GM13977 (cell line): Measurements from ENCODE around the gene ATXN1.
A peak's percentile ranks its signal among the peaks of the same experiment; 100 is the strongest.

Experiments used
- DNase-seq: peaks from one replicate; pipeline ENCODE4 v3.0.0; 2012; ENCODE audit warnings: low spot score
- in situ Hi-C: fragments of 300-500 bp; cut with MboI; formaldehyde crosslinking; loops from one replicate; pipeline ENCODE4 v1.12.0; 2022; ENCODE audit warnings: low sequenced_read_pairs, low pct_unique_long_range_greater_than_20kb, mixed read lengths, inconsistent platforms; ENCODE audit not compliant: unreplicated experiment
- TF ChIP-seq, protein P1 (sequence below): IDR thresholded peaks from 2 replicates; pipeline ENCODE4 v1.5.1; 2012; ENCODE audit warnings: mild to moderate bottlenecking, control low read depth; ENCODE audit not compliant: insufficient read depth; ENCODE audit errors: extremely low read depth, missing control alignments

The ATXN1 gene

GRCh38 chr6:16514249-16514648 lies 247.0 kb downstream of the ATXN1 start:
- in situ Hi-C loops = loop anchor here (10.0 kb wide), 2 partner anchors 179 to 251 kb away; partner anchors contain the start of gene ATXN1
- TF ChIP-seq, protein P1, sequence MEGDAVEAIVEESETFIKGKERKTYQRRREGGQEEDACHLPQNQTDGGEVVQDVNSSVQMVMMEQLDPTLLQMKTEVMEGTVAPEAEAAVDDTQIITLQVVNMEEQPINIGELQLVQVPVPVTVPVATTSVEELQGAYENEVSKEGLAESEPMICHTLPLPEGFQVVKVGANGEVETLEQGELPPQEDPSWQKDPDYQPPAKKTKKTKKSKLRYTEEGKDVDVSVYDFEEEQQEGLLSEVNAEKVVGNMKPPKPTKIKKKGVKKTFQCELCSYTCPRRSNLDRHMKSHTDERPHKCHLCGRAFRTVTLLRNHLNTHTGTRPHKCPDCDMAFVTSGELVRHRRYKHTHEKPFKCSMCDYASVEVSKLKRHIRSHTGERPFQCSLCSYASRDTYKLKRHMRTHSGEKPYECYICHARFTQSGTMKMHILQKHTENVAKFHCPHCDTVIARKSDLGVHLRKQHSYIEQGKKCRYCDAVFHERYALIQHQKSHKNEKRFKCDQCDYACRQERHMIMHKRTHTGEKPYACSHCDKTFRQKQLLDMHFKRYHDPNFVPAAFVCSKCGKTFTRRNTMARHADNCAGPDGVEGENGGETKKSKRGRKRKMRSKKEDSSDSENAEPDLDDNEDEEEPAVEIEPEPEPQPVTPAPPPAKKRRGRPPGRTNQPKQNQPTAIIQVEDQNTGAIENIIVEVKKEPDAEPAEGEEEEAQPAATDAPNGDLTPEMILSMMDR = peak; percentile 55
- DNase-seq = peak; percentile 40

GRCh38 chr6:16512544-16513290 lies 248.5 kb downstream of the ATXN1 start:
- DNase-seq = no peak
- in situ Hi-C loops = loop anchor here (10.0 kb wide), 2 partner anchors 178 to 252 kb away; partner anchors contain the start of gene ATXN1
- TF ChIP-seq, protein P1 = no peak

DNA sequence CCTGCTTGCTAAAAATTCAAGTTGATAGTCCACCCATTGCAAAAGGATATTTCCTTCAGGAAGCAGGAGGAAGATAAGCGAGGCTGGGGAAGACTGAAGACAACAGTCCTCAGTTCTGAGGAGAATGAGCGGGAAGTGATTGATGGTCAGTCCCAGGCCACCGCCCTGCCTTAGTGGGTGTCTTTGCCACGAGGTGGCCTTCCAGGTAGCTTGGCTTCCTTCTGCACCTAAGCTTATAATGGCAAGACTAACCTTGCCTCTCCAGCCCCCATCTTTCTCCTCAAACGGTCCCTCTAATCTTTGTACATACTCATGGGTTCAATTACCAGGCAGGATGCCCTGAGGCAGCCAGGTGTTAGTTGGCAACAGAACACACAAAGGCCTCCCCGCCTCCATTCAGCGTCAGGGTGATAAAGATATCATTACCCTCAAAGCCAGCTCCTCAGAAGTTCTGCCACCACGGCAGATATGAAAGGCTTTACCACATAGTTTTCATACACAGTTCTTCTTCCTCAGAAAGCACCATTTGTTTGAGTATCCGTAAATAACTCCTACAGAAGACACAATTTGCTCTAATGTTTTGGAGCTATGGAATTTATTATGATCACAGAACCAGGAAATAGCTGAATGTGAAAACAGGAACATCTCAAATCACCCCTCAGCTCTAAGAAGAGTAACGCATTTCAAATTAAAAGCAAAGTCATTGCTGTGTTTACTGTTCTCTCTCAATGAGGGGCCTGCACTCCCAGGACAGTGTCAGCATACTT lies 249.4 kb downstream of the ATXN1 start:
- TF ChIP-seq, protein P1 = no peak
- DNase-seq = no peak
- in situ Hi-C loops = loop anchor here (10.0 kb wide), 2 partner anchors 177 to 253 kb away; partner anchors contain the start of gene ATXN1

- in situ Hi-C loops = loop anchor here (10.0 kb wide), 2 partner anchors 176 to 254 kb away; partner anchors contain the start of gene ATXN1
- DNase-seq = no peak
- TF ChIP-seq, protein P1 = peak; percentile 62
Observed at GRCh38 chr6:16511040-16511660, 250.1 kb downstream of the ATXN1 start.

GRCh38 chr6:16510245-16510644 lies 251.0 kb downstream of the ATXN1 start:
- in situ Hi-C loops = loop anchor here (10.0 kb wide), 2 partner anchors 175 to 255 kb away; partner anchors contain the start of gene ATXN1
- TF ChIP-seq, protein P1 = no peak
- DNase-seq = no peak

- in situ Hi-C loops = no loop called here
- no peak for DNase-seq
- TF ChIP-seq, protein P1 = no peak
Observed at GRCh38 chr6:16508959-16509358, 252.3 kb downstream of the ATXN1 start.
